Hematopoietic multipotent progenitor cell treated with erythropoietin and hydrocortisone succinate and interleukin-3 and kit ligand, for 6 days (in vitro differentiated cells): ENCODE measurements around the gene PRMT2.
"Not testable (repeated sequence)": the region's sequence is repeated elsewhere in the genome, so short reads cannot be mapped to it uniquely, and the experiment has no call there.

Source experiments
- DNase-seq: peaks from one replicate; pipeline ENCODE4 v3.0.0-alpha.2; 2015

PRMT2 gene

GRCh38 chr21:46675595-46676280, 40.3 kb downstream of the PRMT2 start:
- DNase-seq, result no peak

GRCh38 chr21:46676542-46676941, 41.1 kb downstream of the PRMT2 start:
- not testable (repeated sequence) for DNase-seq

- not testable (repeated sequence) for DNase-seq
Observed at GRCh38 chr21:46681593-46681992, 46.1 kb downstream of the PRMT2 start.

- not testable (repeated sequence) for DNase-seq
Observed at GRCh38 chr21:46698652-46699051, 63.2 kb downstream of the PRMT2 start.

- DNase-seq, result not testable (repeated sequence)
Observed at GRCh38 chr21:46699104-46699503, 63.6 kb downstream of the PRMT2 start.
